Adrenal gland (tissue), 12 donors: ENCODE results near the gene SLC48A1. TPM values are rescaled to one million over a fixed set of nuclear protein-coding genes. Genes with fewer than 3 reads are reported as not detected.

Source experiments
- DNase-seq, 7 donors: peaks; one replicate each; pipeline ENCODE4 v3.0.0-alpha.2; 2019 to 2020
- H3K27ac ChIP-seq, 5 donors: fragments of 200-600 bp; sonication (generic) in 4 of 5; 1 replicate in 3 of 5; 2 replicates in 2 of 5; pipeline versions ENCODE4 v1.5.1 to v1.8.0; 2016 to 2020; ENCODE audit warnings: mild to moderate bottlenecking in 1 of 5
- H3K27me3 ChIP-seq: fragments of 200-600 bp; 2 replicates; pipeline ENCODE4 v1.8.0; 2021
- H3K36me3 ChIP-seq, 2 donors: fragments of 200-600 bp; replicated peaks in 1 of 2; 1 replicate in 1 of 2; 2 replicates in 1 of 2; pipeline versions ENCODE4 v1.5.1 to v1.8.0; 2018 to 2022
- H3K4me1 ChIP-seq, 2 donors: fragments of 200-600 bp; replicated peaks in 1 of 2; 1 replicate in 1 of 2; 2 replicates in 1 of 2; pipeline versions ENCODE4 v1.5.1 to v1.8.0; 2018 to 2021
- H3K4me3 ChIP-seq, 4 donors: fragments of 200-600 bp; sonication (generic) in 3 of 4; one replicate each; pipeline ENCODE4 v1.5.1; 2016 to 2018
- H3K9me3 ChIP-seq, 3 donors: fragments of 200-600 bp; sonication (generic) in 1 of 3; replicated peaks in 1 of 3; 1 replicate in 2 of 3; 2 replicates in 1 of 3; pipeline versions ENCODE4 v1.5.1 to v1.8.0; 2016 to 2021
- CTCF ChIP-seq, 6 experiments: fragments of 450-650 bp in 4 of 6; fragments of 200-600 bp in 2 of 6; sonication (generic) in 1 of 6; IDR thresholded peaks; 1 replicate in 5 of 6; 2 replicates in 1 of 6; pipeline versions ENCODE4 v1.5.1 to v1.8.0; 2016 to 2021; ENCODE audit warnings: antibody characterized with exemption in 6 of 6, mild to moderate bottlenecking in 2 of 6, moderate library complexity in 1 of 6
- POLR2A ChIP-seq, 2 donors: fragments of 450-650 bp; IDR thresholded peaks; one replicate each; pipeline ENCODE4 v1.6.1; 2017; ENCODE audit warnings: antibody characterized with exemption in 2 of 2, mild to moderate bottlenecking in 2 of 2, moderate library complexity in 1 of 2
- WGBS, 4 donors: extraction: QIAGEN DNeasy Blood & Tissue Kit in 2 of 4; methylation state at CpG; one replicate each; pipeline versions ENCODE4 v1.1.5 to v1.1.7; 2013 to 2017; 5-methylcytosine and 5-hydroxymethylcytosine counted together
- intact Hi-C, 2 donors: fragments of 100-400 bp; cut with DNase I; formaldehyde crosslinking; loops; one replicate each; pipeline versions ENCODE4 v1.14.1 to v1.15.0; 2022 to 2023
- polyA plus RNA-seq, 3 donors: library from polyadenylated mRNA; stranded (reverse); fragments of 200-250 nt in 2 of 3; fragments of 350-450 nt in 1 of 3; fragmentation: Illumina TruSeq in 1 of 3; extraction: RNeasy Lipid Tissue Mini Kit (QIAGEN cat#74804) in 1 of 3; gene quantifications; one replicate each; pipeline ENCODE4 v1.2.3, GENCODE V29; 2013 to 2014
- total RNA-seq, 9 donors: library from RNA; depleted of rRNA in 4 of 9; stranded (reverse); fragments of >200 nt in 4 of 9; fragments of 120-200 nt in 1 of 9; fragmentation: NEBNext Ultra II Directional in 1 of 9; extraction: Animal tissue kit (Norgen Biotek cat#: 25700) in 1 of 9; gene quantifications; one replicate each; pipeline versions ENCODE4 v1.1.0 to v1.2.4, GENCODE V29; 2013 to 2023
- donor health status: healthy with polysubstance abuse.
- donor health status: Bipolar disorder and iron deficiency.
- donor health status: DM: yes; HTN: yes; CAD: no.
- donor health status: DM: no; HTN: no; CAD: no.
- donor health status: DM: no; HTN: no; CAD: no.
- donor health status: DM: yes; HTN: yes; CAD: no.

The SLC48A1 gene
- total and polyA plus RNA-seq, 12 donors: 8.5 to 91.9 (median 57.5) TPM

GRCh38 chr12:47801170-47801903 is 28.3 kb downstream of the SLC48A1 start:
- H3K4me3 ChIP-seq: no peak overlapping the region
- 49 to 64% (median 56%) methylated on average over 5 to 7 of the region's 7 CpGs for WGBS, 4 donors
- peaks cover 30 to 75% of the 10 kb centered on the region in 2 donors for H3K4me1 ChIP-seq
- H3K27ac ChIP-seq: peak overlapping the region in 3 of 5 donors; percentile 25 to 78 (median 67)
- peaks cover 0 to 38% of the 10 kb centered on the region in 2 donors for H3K36me3 ChIP-seq
- intact Hi-C loops: loop anchor here in 1 of 2 donors (5.0 kb wide), 1 partner anchor 36 kb away; no protein-coding TSS in a partner anchor
- no peaks in the 10 kb centered on the region for H3K27me3 ChIP-seq
- H3K9me3 ChIP-seq: no peaks in the 10 kb centered on the region
- TF ChIP-seq POLR2A (IDR thresholded peaks at IDR 0.05): no peak
- TF ChIP-seq CTCF (IDR thresholded peaks at IDR 0.05): peak in 4 of 6 experiments; percentile 18 to 48 (median 27)
- no peak for DNase-seq

- H3K9me3 ChIP-seq: no peaks in the 10 kb centered on the region
- peaks cover 35 to 80% of the 10 kb centered on the region in 2 donors for H3K4me1 ChIP-seq
- H3K36me3 ChIP-seq: peaks cover 0 to 33% of the 10 kb centered on the region in 2 donors
- 49 to 67% (median 61%) methylated on average over 9 of the region's 9 CpGs for WGBS, 4 donors
- peak overlapping the region in 3 of 5 donors; percentile 25 to 78 (median 67) for H3K27ac ChIP-seq
- DNase-seq: no peak
- intact Hi-C loops: loop anchor here in 1 of 2 donors (5.0 kb wide), 1 partner anchor 35 kb away; no protein-coding TSS in a partner anchor
- TF ChIP-seq POLR2A (IDR thresholded peaks at IDR 0.05) (no peak), CTCF (IDR thresholded peaks at IDR 0.05) (peak in 1 of 6 experiments; percentile 11)
- no peak overlapping the region for H3K4me3 ChIP-seq
- H3K27me3 ChIP-seq: no peaks in the 10 kb centered on the region
Measured at GRCh38 chr12:47801904-47802246, 28.8 kb downstream of the SLC48A1 start.

GRCh38 chr12:47802312-47802711 is 29.3 kb downstream of the SLC48A1 start:
- Histone ChIP-seq H3K4me1 (peaks cover 39 to 85% of the 10 kb centered on the region in 2 donors), H3K4me3 (no peak overlapping the region), H3K36me3 (peaks cover 0 to 28% of the 10 kb centered on the region in 2 donors), H3K27me3 (no peaks in the 10 kb centered on the region), H3K27ac (peak overlapping the region in 3 of 5 donors; percentile 25 to 78 (median 67)), H3K9me3 (no peaks in the 10 kb centered on the region)
- intact Hi-C loops: loop anchor here in 1 of 2 donors (5.0 kb wide), 1 partner anchor 35 kb away; no protein-coding TSS in a partner anchor
- no peak for DNase-seq
- TF ChIP-seq POLR2A (IDR thresholded peaks at IDR 0.05) (no peak), CTCF (IDR thresholded peaks at IDR 0.05) (no peak)
- WGBS, 4 donors: 20 to 33% (median 27%) methylated on average over 5 of the region's 5 CpGs

GRCh38 chr12:47803191-47803875 is 30.3 kb downstream of the SLC48A1 start:
- 54 to 63% (median 58%) methylated on average over 9 to 12 of the region's 12 CpGs for WGBS, 4 donors
- no peaks in the 10 kb centered on the region for H3K27me3 ChIP-seq
- no peak overlapping the region for H3K4me3 ChIP-seq
- H3K9me3 ChIP-seq: no peaks in the 10 kb centered on the region
- H3K27ac ChIP-seq: peak overlapping the region in 4 of 5 donors; percentile 25 to 78 (median 60)
- intact Hi-C loops: loop anchor here in 1 of 2 donors (5.0 kb wide), 1 partner anchor 34 kb away; no protein-coding TSS in a partner anchor
- H3K36me3 ChIP-seq: peaks cover 0 to 21% of the 10 kb centered on the region in 2 donors
- no peak for DNase-seq
- peaks cover 49 to 95% of the 10 kb centered on the region in 2 donors for H3K4me1 ChIP-seq
- TF ChIP-seq CTCF (IDR thresholded peaks at IDR 0.05): no peak
- TF ChIP-seq POLR2A (IDR thresholded peaks at IDR 0.05): no peak
